GM23338 (cell line): Measurements from ENCODE around the gene DHRSX. TPM values are rescaled to one million over a fixed set of nuclear protein-coding genes. Genes with fewer than 3 reads are reported as not detected.
A peak's percentile ranks its signal among the peaks of the same experiment; 100 is the strongest.

ENCODE experiments used
- ATAC-seq: fragments of 200-7000 bp; cut with Tn5 transposase; 3 replicates; pipeline ENCODE4 v1.9.1; 2020
- DNase-seq: peaks from one replicate; pipeline ENCODE4 v3.0.0-alpha.2; 2015; ENCODE audit warnings: low spot score
- H2AFZ ChIP-seq: fragments of 200-600 bp; sonication (generic); 2 replicates; pipeline ENCODE4 v1.8.0; 2016; ENCODE audit warnings: antibody characterized with exemption, mild to moderate bottlenecking, moderate library complexity
- H3F3A ChIP-seq: fragments of 200-600 bp; sonication (generic); replicated peaks from 2 replicates; pipeline ENCODE4 v1.8.0; 2017; ENCODE audit warnings: antibody characterized with exemption, mixed run types, low read depth
- H3K27ac ChIP-seq: fragments of 200-600 bp; sonication (generic); 2 replicates; pipeline ENCODE4 v1.6.1; 2016; ENCODE audit warnings: low read depth
- H3K27me3 ChIP-seq: fragments of 200-600 bp; sonication (generic); 2 replicates; pipeline ENCODE4 v1.8.0; 2016; ENCODE audit warnings: mild to moderate bottlenecking, mixed run types, moderate library complexity; ENCODE audit not compliant: insufficient read depth
- H3K36me3 ChIP-seq: fragments of 200-600 bp; sonication (generic); 2 replicates; pipeline ENCODE4 v1.8.0; 2016; ENCODE audit warnings: mild to moderate bottlenecking; ENCODE audit not compliant: insufficient read depth
- H3K4me1 ChIP-seq: fragments of 200-600 bp; sonication (generic); 2 replicates; pipeline ENCODE4 v1.8.0; 2016; ENCODE audit warnings: mild to moderate bottlenecking, moderate library complexity; ENCODE audit not compliant: insufficient read depth
- H3K4me2 ChIP-seq: fragments of 200-600 bp; sonication (generic); 2 replicates; pipeline ENCODE4 v1.7.1; 2017; ENCODE audit warnings: mixed run types
- H3K4me3 ChIP-seq: fragments of 200-600 bp; sonication (generic); 2 replicates; pipeline ENCODE4 v1.6.1; 2016; ENCODE audit warnings: mixed run types
- H3K79me2 ChIP-seq: fragments of 200-600 bp; sonication (generic); replicated peaks from 2 replicates; pipeline ENCODE4 v1.8.0; 2017; ENCODE audit warnings: mild to moderate bottlenecking; ENCODE audit not compliant: insufficient read depth
- H3K9me2 ChIP-seq: fragments of 200-600 bp; sonication (generic); 2 replicates; pipeline ENCODE4 v1.8.0; 2017; ENCODE audit not compliant: insufficient read depth
- H4K20me1 ChIP-seq: fragments of 200-600 bp; sonication (generic); replicated peaks from 2 replicates; pipeline ENCODE4 v1.8.0; 2017; ENCODE audit warnings: mild to moderate bottlenecking; ENCODE audit not compliant: insufficient read depth
- H3K27ac Mint-ChIP-seq: 2 replicates; pipeline ENCODE4 v1.8.0; 2020; ENCODE audit warnings: inconsistent platforms, mild to moderate bottlenecking, moderate library complexity, mixed read lengths
- H3K27me3 Mint-ChIP-seq: 3 replicates; pipeline ENCODE4 v1.8.0; 2022; ENCODE audit warnings: low read depth, mild to moderate bottlenecking, moderate library complexity, mixed read lengths, inconsistent platforms; ENCODE audit not compliant: insufficient read depth, poor library complexity
- H3K36me3 Mint-ChIP-seq: 3 replicates; pipeline ENCODE4 v1.8.0; 2021; ENCODE audit warnings: low read depth, mild to moderate bottlenecking, inconsistent platforms, moderate library complexity, mixed read lengths
- H3K4me1 Mint-ChIP-seq: 3 replicates; pipeline ENCODE4 v1.8.0; 2020; ENCODE audit warnings: mild to moderate bottlenecking, inconsistent platforms, mixed read lengths
- H3K4me3 Mint-ChIP-seq: 3 replicates; pipeline ENCODE4 v1.8.0; 2021; ENCODE audit warnings: moderate library complexity, mild to moderate bottlenecking, inconsistent platforms, mixed read lengths
- H3K9me3 Mint-ChIP-seq: 3 replicates; pipeline ENCODE4 v1.8.0; 2020; ENCODE audit warnings: moderate library complexity, mild to moderate bottlenecking, inconsistent platforms, mixed read lengths
- CTCF ChIP-seq, 2 experiments: fragments of 200-600 bp in 1 of 2; sonication (generic) in 1 of 2; conservative IDR thresholded peaks; 2 replicates each; pipeline versions ENCODE4 v1.5.1 to v1.6.1; 2016 to 2017; ENCODE audit warnings: antibody characterized with exemption in 2 of 2, low read depth in 2 of 2, mild to moderate bottlenecking in 2 of 2, moderate library complexity in 1 of 2
- EZH2 ChIP-seq: fragments of 200-600 bp; sonication (generic); IDR thresholded peaks from one replicate; pipeline ENCODE4 v1.8.0; 2017; ENCODE audit warnings: antibody characterized with exemption, mild to moderate bottlenecking, low read depth; ENCODE audit not compliant: unreplicated experiment
- EZH2phosphoT487 ChIP-seq: fragments of 200-600 bp; sonication (generic); IDR thresholded peaks from one replicate; pipeline ENCODE4 v1.8.1; 2018; ENCODE audit warnings: antibody characterized with exemption; ENCODE audit not compliant: unreplicated experiment
- NANOG ChIP-seq: IDR thresholded peaks from 2 replicates; pipeline ENCODE4 v1.6.1; 2016; ENCODE audit warnings: antibody characterized with exemption, borderline replicate concordance
- POLR2AphosphoS5 ChIP-seq: IDR thresholded peaks from 2 replicates; pipeline ENCODE4 v1.6.1; 2016; ENCODE audit warnings: antibody characterized with exemption, low read depth
- REST ChIP-seq: IDR thresholded peaks from one replicate; pipeline ENCODE4 v1.6.1; 2018; ENCODE audit warnings: antibody characterized with exemption; ENCODE audit not compliant: unreplicated experiment
- STAT1 ChIP-seq: IDR thresholded peaks from one replicate; pipeline ENCODE4 v1.6.1; 2016; ENCODE audit warnings: antibody characterized with exemption; ENCODE audit not compliant: unreplicated experiment
- ZNF114 ChIP-seq: fragments of 250-450 bp; sonication (Bioruptor Pico); IDR thresholded peaks from 2 replicates; pipeline ENCODE4 v1.5.0; 2020; ENCODE audit warnings: mild to moderate bottlenecking, moderate library complexity
- ZNF331 ChIP-seq: fragments of 250-450 bp; sonication (Bioruptor Pico); IDR thresholded peaks from 2 replicates; pipeline ENCODE4 v1.5.0; 2020; ENCODE audit warnings: low read depth, mild to moderate bottlenecking, moderate library complexity
- ZNF462 ChIP-seq: fragments of 250-450 bp; sonication (Bioruptor Pico); IDR thresholded peaks from 2 replicates; pipeline ENCODE4 v1.5.0; 2020; ENCODE audit warnings: mild to moderate bottlenecking, moderate library complexity
- polyA plus RNA-seq: library from polyadenylated mRNA; unstranded; fragments of >200 nt; fragmentation: Nextera tagmentation; extraction: Ambion mirVana; gene quantifications from 2 replicates; pipeline ENCODE4 v1.2.1, GENCODE V29; 2016
- total RNA-seq: library from RNA; depleted of rRNA; stranded (reverse); fragments of >200 nt; shearing (Covaris generic); gene quantifications from 2 replicates; pipeline ENCODE4 v1.2.3, GENCODE V29; 2014

DHRSX gene
- total and polyA plus RNA-seq, 2 experiments from 2014 or later, result 33.9 to 43.0 TPM

- Histone ChIP-seq H3K4me1 (peaks cover 15% of the 10 kb centered on the region; the same call in 1 of the 2 replicates), H4K20me1 (no peaks in the 10 kb centered on the region; the same call in none of the 2 replicates), H3K4me2 (no peak overlapping the region), H3K4me3 (no peak overlapping the region), H3K27ac (peak overlapping the region; percentile 66), H3K79me2 (peaks cover 18% of the 10 kb centered on the region), H3K36me3 (peaks cover 9% of the 10 kb centered on the region; the same call in 1 of the 2 replicates), H2AFZ (no peak overlapping the region), H3F3A (no peaks in the 10 kb centered on the region), H3K9me2 (no peaks in the 10 kb centered on the region), H3K27me3 (no peaks in the 10 kb centered on the region)
- peaks cover 11% of the 10 kb centered on the region for H3K9me3 Mint-ChIP-seq
- ATAC-seq, result no peak; the same call in 2 of the 3 replicates
- H3K27ac Mint-ChIP-seq, result peak overlapping the region; percentile 68; the same call in 1 of the 2 replicates
- no peak overlapping the region for H3K4me3 Mint-ChIP-seq
- H3K36me3 Mint-ChIP-seq, result peaks cover 35% of the 10 kb centered on the region
- H3K4me1 Mint-ChIP-seq, result peaks cover 23% of the 10 kb centered on the region
- no peak for TF ChIP-seq ZNF114 (CRISPR knock-in tag)
- TF ChIP-seq REST, result no peak
- TF ChIP-seq POLR2AphosphoS5, result no peak
- TF ChIP-seq ZNF331 (CRISPR knock-in tag), result no peak
- no peak for TF ChIP-seq EZH2
- TF ChIP-seq ZNF462 (CRISPR knock-in tag), result no peak
- TF ChIP-seq NANOG, result no peak
- TF ChIP-seq CTCF (conservative IDR thresholded peaks at IDR 0.05; ENCODE audit: low read depth in 2 of 2), result no peak
- TF ChIP-seq STAT1, result no peak
- no peak for TF ChIP-seq EZH2phosphoT487
- no peak for DNase-seq
- peaks cover 5% of the 10 kb centered on the region for H3K27me3 Mint-ChIP-seq
Measured at GRCh38 chrX:2402361-2402690, 98.5 kb downstream of the DHRSX start.
